ENCODE results near the gene SEMA4C.
A peak's percentile ranks its signal among the peaks of the same experiment; 100 is the strongest.

The SEMA4C gene

GRCh38 chr2:96868555-96869280 is 1.2 kb downstream of the SEMA4C start:
- Histone ChIP-seq H3K36me3 (replicated peaks; ENCODE audit: low read depth, low read length) (peaks cover 11% of the 10 kb centered on the region), H3K27me3 (ENCODE audit: low read depth, low read length) (peaks cover 4% of the 10 kb centered on the region; the same call in 1 of the 2 replicates), H3K9ac (ENCODE audit: low read length) (peak overlapping the region; percentile 93), H3K27ac (ENCODE audit: low read length) (peak overlapping the region; percentile 63), H3K4me3 (ENCODE audit: low read length) (peak overlapping the region; percentile 87), H3K4me2 (ENCODE audit: low read length) (peak overlapping the region; percentile 92), H3K4me1 (ENCODE audit: low read length) (peaks cover 12% of the 10 kb centered on the region), H3K9me3 (ENCODE audit: insufficient read depth, low read length) (no peaks in the 10 kb centered on the region), H4K20me1 (ENCODE audit: insufficient read depth, low read length) (no peaks in the 10 kb centered on the region), H2AFZ (ENCODE audit: low read depth, low read length) (peak overlapping the region; percentile 55; the same call in 1 of the 2 replicates), H3K79me2 (ENCODE audit: low read length) (peaks cover 21% of the 10 kb centered on the region)
- no peak for TF ChIP-seq EZH2phosphoT487 (IDR thresholded peaks at IDR 0.05; ENCODE audit: low read depth)
- TF ChIP-seq CTCF (IDR thresholded peaks at IDR 0.05; ENCODE audit: low read depth, low read length), result peak; percentile 70

GRCh38 chr2:96867756-96868554 is 1.9 kb downstream of the SEMA4C start:
- Histone ChIP-seq H2AFZ (ENCODE audit: low read depth, low read length) (peak overlapping the region; percentile 55; the same call in 1 of the 2 replicates), H3K27ac (ENCODE audit: low read length) (peak overlapping the region; percentile 63), H3K36me3 (replicated peaks; ENCODE audit: low read depth, low read length) (peaks cover 11% of the 10 kb centered on the region), H4K20me1 (ENCODE audit: insufficient read depth, low read length) (no peaks in the 10 kb centered on the region), H3K9me3 (ENCODE audit: insufficient read depth, low read length) (no peaks in the 10 kb centered on the region), H3K27me3 (ENCODE audit: low read depth, low read length) (peaks cover 4% of the 10 kb centered on the region; the same call in 1 of the 2 replicates), H3K9ac (ENCODE audit: low read length) (peak overlapping the region; percentile 93), H3K4me1 (ENCODE audit: low read length) (peaks cover 5% of the 10 kb centered on the region), H3K4me2 (ENCODE audit: low read length) (peak overlapping the region; percentile 92), H3K79me2 (ENCODE audit: low read length) (peaks cover 21% of the 10 kb centered on the region), H3K4me3 (ENCODE audit: low read length) (peak overlapping the region; percentile 87)
- TF ChIP-seq EZH2phosphoT487 (IDR thresholded peaks at IDR 0.05; ENCODE audit: low read depth), result no peak
- no peak for TF ChIP-seq CTCF (IDR thresholded peaks at IDR 0.05; ENCODE audit: low read depth, low read length)

DNA sequence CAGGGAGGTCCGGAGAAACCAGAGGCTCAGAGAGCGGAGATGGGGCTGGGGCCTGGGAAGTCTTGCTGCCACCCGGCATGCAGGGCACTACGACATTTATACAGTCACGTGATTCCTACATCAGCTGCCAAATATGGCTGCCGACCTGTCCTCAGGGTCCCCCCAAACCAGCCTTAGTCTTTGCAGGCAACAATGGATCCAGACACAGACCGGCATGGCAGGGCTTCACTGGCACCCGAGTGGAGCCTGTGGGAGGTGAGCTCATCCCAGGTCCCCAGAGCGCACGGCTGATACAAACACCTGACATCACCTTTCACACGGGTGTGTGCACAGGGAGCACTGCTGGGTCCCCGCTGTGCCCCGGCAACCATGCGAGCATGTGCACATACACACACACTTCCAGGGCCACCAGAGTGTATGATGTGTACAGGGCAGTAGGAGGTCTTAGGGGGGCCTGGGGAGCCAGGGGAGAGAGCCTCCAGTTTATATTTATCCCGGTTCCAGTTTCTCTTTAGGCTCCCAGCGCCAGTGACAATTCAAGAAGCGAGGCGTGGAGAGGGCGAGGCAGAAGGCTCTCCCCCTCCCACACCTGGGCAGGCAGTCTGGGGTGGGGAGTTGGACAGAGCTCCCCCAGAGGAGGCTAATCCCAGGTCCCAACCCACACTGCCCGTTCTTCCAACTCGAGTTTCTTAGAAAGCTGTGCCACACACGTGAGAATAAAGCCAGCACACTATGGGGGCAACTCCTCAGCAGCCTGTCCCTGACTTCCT is 2.7 kb downstream of the SEMA4C start:
- Histone ChIP-seq H3K27me3 (ENCODE audit: low read depth, low read length) (peaks cover 4% of the 10 kb centered on the region; the same call in 1 of the 2 replicates), H3K4me2 (ENCODE audit: low read length) (peak overlapping the region; percentile 92), H2AFZ (ENCODE audit: low read depth, low read length) (peak overlapping the region; percentile 47; the same call in 1 of the 2 replicates), H3K4me1 (ENCODE audit: low read length) (peaks cover 5% of the 10 kb centered on the region), H4K20me1 (ENCODE audit: insufficient read depth, low read length) (no peaks in the 10 kb centered on the region), H3K36me3 (replicated peaks; ENCODE audit: low read depth, low read length) (peaks cover 11% of the 10 kb centered on the region), H3K79me2 (ENCODE audit: low read length) (peaks cover 21% of the 10 kb centered on the region), H3K9me3 (ENCODE audit: insufficient read depth, low read length) (no peaks in the 10 kb centered on the region), H3K27ac (ENCODE audit: low read length) (peak overlapping the region; percentile 63), H3K9ac (ENCODE audit: low read length) (peak overlapping the region; percentile 93), H3K4me3 (ENCODE audit: low read length) (peak overlapping the region; percentile 87)
- TF ChIP-seq CTCF (IDR thresholded peaks at IDR 0.05; ENCODE audit: low read depth, low read length) (no peak), EZH2phosphoT487 (IDR thresholded peaks at IDR 0.05; ENCODE audit: low read depth) (no peak)

All from OCI-LY3 (cell line).